Measurements from ENCODE around the gene CEP250.
"Not testable (repeated sequence)": the region's sequence is repeated elsewhere in the genome, so short reads cannot be mapped to it uniquely, and the experiment has no call there.

CEP250 gene

GRCh38 chr20:35446356-35447078, 8.9 kb upstream of the CEP250 start:
- TF ChIP-seq ZFX (IDR thresholded peaks at IDR 0.05; ENCODE audit: borderline replicate concordance) = no peak
- TF ChIP-seq CTCF (IDR thresholded peaks at IDR 0.05) = no peak
- no peak overlapping the region; the same call in 1 of the 2 replicates for H3K27ac ChIP-seq

GRCh38 chr20:35447082-35447789, 8.2 kb upstream of the CEP250 start:
- H3K27ac ChIP-seq = no peak overlapping the region; the same call in 1 of the 2 replicates
- TF ChIP-seq ZFX (IDR thresholded peaks at IDR 0.05; ENCODE audit: borderline replicate concordance) (no peak), CTCF (IDR thresholded peaks at IDR 0.05) (peak; percentile 99)

GRCh38 chr20:35448788-35449373, 6.5 kb upstream of the CEP250 start:
- TF ChIP-seq CTCF (IDR thresholded peaks at IDR 0.05) = no peak
- TF ChIP-seq ZFX (IDR thresholded peaks at IDR 0.05; ENCODE audit: borderline replicate concordance) = no peak
- no peak overlapping the region for H3K27ac ChIP-seq

- not testable (repeated sequence) for H3K27ac ChIP-seq
These were observed 5.5 kb upstream of the CEP250 start for GRCh38 chr20:35449855-35450254.

- TF ChIP-seq CTCF (IDR thresholded peaks at IDR 0.05) (no peak), ZFX (IDR thresholded peaks at IDR 0.05; ENCODE audit: borderline replicate concordance) (no peak)
- no peak overlapping the region for H3K27ac ChIP-seq
These were observed 4.1 kb upstream of the CEP250 start for GRCh38 chr20:35451295-35451694.

- peak overlapping the region; percentile 93 for H3K27ac ChIP-seq
- TF ChIP-seq CTCF (IDR thresholded peaks at IDR 0.05) (no peak), ZFX (IDR thresholded peaks at IDR 0.05; ENCODE audit: borderline replicate concordance) (no peak)
These were observed 1.8 kb upstream of the CEP250 start for GRCh38 chr20:35453647-35454046.

- not testable (repeated sequence) for H3K27ac ChIP-seq
These were observed 1.3 kb downstream of the CEP250 start for GRCh38 chr20:35456700-35457099.

- H3K27ac ChIP-seq = not testable (repeated sequence)
These were observed 2.1 kb downstream of the CEP250 start for GRCh38 chr20:35457539-35457938.

Data from 22Rv1 (cell line).